ENCODE data around the gene CA9.

- TF ChIP-seq FOXM1 (IDR thresholded peaks at IDR 0.05; ENCODE audit: borderline replicate concordance) (no peak), ELF4 (IDR thresholded peaks at IDR 0.05) (no peak), BHLHE40 (IDR thresholded peaks at IDR 0.05; ENCODE audit: borderline replicate concordance) (no peak), ARNT (IDR thresholded peaks at IDR 0.05) (no peak), SP1 (IDR thresholded peaks at IDR 0.05) (no peak), SUZ12 (IDR thresholded peaks at IDR 0.05) (no peak), ZNF384 (IDR thresholded peaks at IDR 0.05) (no peak), LEF1 (IDR thresholded peaks at IDR 0.05; ENCODE audit: borderline replicate concordance) (no peak), NFRKB (IDR thresholded peaks at IDR 0.05) (no peak), CTBP1 (IDR thresholded peaks at IDR 0.05; ENCODE audit: borderline replicate concordance) (no peak), FOXK2 (IDR thresholded peaks at IDR 0.05) (no peak), FOXA1 (IDR thresholded peaks at IDR 0.05) (no peak), L3MBTL2 (conservative IDR thresholded peaks at IDR 0.05) (no peak)
Observed at GRCh38 chr9:35675204-35675603, 1.5 kb downstream of the CA9 start.
